Gastroesophageal sphincter (tissue), 3 donors: ENCODE data around the gene THNSL1.

Source experiments
- CTCF ChIP-seq, 4 experiments: fragments of 200-600 bp in 2 of 4; fragments of 450-650 bp in 2 of 4; sonication (generic) in 1 of 4; IDR thresholded peaks; one replicate each; pipeline ENCODE4 v1.5.1; 2017 to 2019; ENCODE audit warnings: antibody characterized with exemption in 4 of 4, mild to moderate bottlenecking in 2 of 4, moderate library complexity in 2 of 4
- POLR2AphosphoS5 ChIP-seq: sonication (generic); formaldehyde crosslinking; IDR thresholded peaks from one replicate; pipeline ENCODE4 v1.6.1; 2017; ENCODE audit warnings: antibody characterized with exemption

- no peak for TF ChIP-seq CTCF (IDR thresholded peaks at IDR 0.05)
- TF ChIP-seq POLR2AphosphoS5, result no peak
These were observed 10.1 kb downstream of the THNSL1 start for GRCh38 chr10:25026463-25026862.
